Neural cell (in vitro differentiated cells): Measurements from ENCODE around the gene BMPR1A.

ENCODE experiments used
- CTCF ChIP-seq: fragments of 450-650 bp; IDR thresholded peaks from 2 replicates; pipeline ENCODE4 v1.5.1; 2014; ENCODE audit warnings: antibody characterized with exemption, mild to moderate bottlenecking, moderate library complexity; ENCODE audit not compliant: poor library complexity, severe bottlenecking
- EZH2 ChIP-seq: fragments of 200-600, 300-800 bp; shearing (Covaris generic), sonication (generic); IDR thresholded peaks from 2 replicates; pipeline ENCODE4 v1.6.1; 2014; ENCODE audit warnings: antibody characterized with exemption, low read length, borderline replicate concordance, mild to moderate bottlenecking; ENCODE audit not compliant: insufficient read depth, poor library complexity, severe bottlenecking
- POLR2AphosphoS5 ChIP-seq: IDR thresholded peaks from 2 replicates; pipeline ENCODE4 v1.6.1; 2012
- RAD21 ChIP-seq: fragments of 450-650 bp; conservative IDR thresholded peaks from 2 replicates; pipeline ENCODE4 v1.6.1; 2014; ENCODE audit warnings: antibody characterized with exemption, mild to moderate bottlenecking, moderate library complexity
- TF ChIP-seq, protein P1 (sequence below): IDR thresholded peaks from 2 replicates; pipeline ENCODE4 v1.6.1; 2012; ENCODE audit warnings: borderline replicate concordance

- TF ChIP-seq CTCF (no peak), EZH2 (no peak), POLR2AphosphoS5 (no peak), RAD21 (no peak)
- TF ChIP-seq, protein P1, sequence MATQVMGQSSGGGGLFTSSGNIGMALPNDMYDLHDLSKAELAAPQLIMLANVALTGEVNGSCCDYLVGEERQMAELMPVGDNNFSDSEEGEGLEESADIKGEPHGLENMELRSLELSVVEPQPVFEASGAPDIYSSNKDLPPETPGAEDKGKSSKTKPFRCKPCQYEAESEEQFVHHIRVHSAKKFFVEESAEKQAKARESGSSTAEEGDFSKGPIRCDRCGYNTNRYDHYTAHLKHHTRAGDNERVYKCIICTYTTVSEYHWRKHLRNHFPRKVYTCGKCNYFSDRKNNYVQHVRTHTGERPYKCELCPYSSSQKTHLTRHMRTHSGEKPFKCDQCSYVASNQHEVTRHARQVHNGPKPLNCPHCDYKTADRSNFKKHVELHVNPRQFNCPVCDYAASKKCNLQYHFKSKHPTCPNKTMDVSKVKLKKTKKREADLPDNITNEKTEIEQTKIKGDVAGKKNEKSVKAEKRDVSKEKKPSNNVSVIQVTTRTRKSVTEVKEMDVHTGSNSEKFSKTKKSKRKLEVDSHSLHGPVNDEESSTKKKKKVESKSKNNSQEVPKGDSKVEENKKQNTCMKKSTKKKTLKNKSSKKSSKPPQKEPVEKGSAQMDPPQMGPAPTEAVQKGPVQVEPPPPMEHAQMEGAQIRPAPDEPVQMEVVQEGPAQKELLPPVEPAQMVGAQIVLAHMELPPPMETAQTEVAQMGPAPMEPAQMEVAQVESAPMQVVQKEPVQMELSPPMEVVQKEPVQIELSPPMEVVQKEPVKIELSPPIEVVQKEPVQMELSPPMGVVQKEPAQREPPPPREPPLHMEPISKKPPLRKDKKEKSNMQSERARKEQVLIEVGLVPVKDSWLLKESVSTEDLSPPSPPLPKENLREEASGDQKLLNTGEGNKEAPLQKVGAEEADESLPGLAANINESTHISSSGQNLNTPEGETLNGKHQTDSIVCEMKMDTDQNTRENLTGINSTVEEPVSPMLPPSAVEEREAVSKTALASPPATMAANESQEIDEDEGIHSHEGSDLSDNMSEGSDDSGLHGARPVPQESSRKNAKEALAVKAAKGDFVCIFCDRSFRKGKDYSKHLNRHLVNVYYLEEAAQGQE: no peak
Measured at GRCh38 chr10:86846088-86846487, 89.7 kb downstream of the BMPR1A start.
